Adrenal gland (tissue), 5 donors: ENCODE data around the gene CCDC51.

Experiments
- POLR2A ChIP-seq, 2 donors: fragments of 450-650 bp; IDR thresholded peaks; one replicate each; pipeline ENCODE4 v1.6.1; 2017; ENCODE audit warnings: antibody characterized with exemption in 2 of 2, mild to moderate bottlenecking in 2 of 2, moderate library complexity in 1 of 2
- TF ChIP-seq, protein P1 (sequence below), 6 experiments: fragments of 450-650 bp in 4 of 6; fragments of 200-600 bp in 2 of 6; sonication (generic) in 1 of 6; IDR thresholded peaks; 1 replicate in 5 of 6; 2 replicates in 1 of 6; pipeline versions ENCODE4 v1.5.1 to v1.8.0; 2016 to 2021; ENCODE audit warnings: antibody characterized with exemption in 6 of 6, mild to moderate bottlenecking in 2 of 6, moderate library complexity in 1 of 6
- donor health status: DM: no; HTN: no; CAD: no.

DNA sequence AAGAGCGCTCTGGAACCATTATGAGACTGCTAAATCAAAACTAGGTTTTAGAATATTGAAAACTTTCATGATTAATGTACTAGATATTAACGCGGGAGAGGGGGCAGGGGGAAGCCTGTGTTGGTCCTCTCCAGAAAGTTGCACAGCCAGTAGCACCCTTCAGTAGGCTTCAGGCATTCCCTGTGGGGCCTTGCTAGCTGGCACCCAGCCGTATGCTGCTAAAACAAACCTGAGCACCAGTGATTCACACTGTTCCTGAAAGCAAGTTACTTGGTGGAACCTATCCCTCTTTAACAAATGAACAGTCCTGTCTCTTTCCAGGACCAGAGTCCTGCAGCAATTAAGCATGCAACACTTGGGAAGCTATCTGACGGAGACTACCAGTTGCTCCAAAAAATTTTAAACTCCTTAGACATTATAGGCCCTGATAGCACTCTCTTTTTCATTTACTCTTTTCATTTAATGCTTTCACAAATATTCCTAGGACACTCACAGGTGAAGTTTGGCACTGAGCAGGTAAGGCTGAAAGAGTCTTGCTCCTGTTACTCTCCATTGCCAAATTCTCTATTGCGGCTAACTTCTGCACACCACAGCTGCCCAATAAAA, 5.5 kb upstream of the CCDC51 start:
- no peak for TF ChIP-seq POLR2A (IDR thresholded peaks at IDR 0.05)
- TF ChIP-seq, protein P1, sequence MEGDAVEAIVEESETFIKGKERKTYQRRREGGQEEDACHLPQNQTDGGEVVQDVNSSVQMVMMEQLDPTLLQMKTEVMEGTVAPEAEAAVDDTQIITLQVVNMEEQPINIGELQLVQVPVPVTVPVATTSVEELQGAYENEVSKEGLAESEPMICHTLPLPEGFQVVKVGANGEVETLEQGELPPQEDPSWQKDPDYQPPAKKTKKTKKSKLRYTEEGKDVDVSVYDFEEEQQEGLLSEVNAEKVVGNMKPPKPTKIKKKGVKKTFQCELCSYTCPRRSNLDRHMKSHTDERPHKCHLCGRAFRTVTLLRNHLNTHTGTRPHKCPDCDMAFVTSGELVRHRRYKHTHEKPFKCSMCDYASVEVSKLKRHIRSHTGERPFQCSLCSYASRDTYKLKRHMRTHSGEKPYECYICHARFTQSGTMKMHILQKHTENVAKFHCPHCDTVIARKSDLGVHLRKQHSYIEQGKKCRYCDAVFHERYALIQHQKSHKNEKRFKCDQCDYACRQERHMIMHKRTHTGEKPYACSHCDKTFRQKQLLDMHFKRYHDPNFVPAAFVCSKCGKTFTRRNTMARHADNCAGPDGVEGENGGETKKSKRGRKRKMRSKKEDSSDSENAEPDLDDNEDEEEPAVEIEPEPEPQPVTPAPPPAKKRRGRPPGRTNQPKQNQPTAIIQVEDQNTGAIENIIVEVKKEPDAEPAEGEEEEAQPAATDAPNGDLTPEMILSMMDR (IDR thresholded peaks at IDR 0.05) = no peak
